ENCODE results near the gene CHN2. TPM values are rescaled to one million over a fixed set of nuclear protein-coding genes. Genes with fewer than 3 reads are reported as not detected.

The CHN2 gene
- polyA plus RNA-seq, 1 of the 3 experiments (the other 2 are of a cell fraction): 0.02 TPM

GRCh38 chr7:29379551-29379950 is 185.0 kb downstream of the CHN2 start:
- Histone ChIP-seq H3K9me3 (no peaks in the 10 kb centered on the region), H3K36me3 (replicated peaks in 1 of 2; ENCODE audit: control insufficient read depth in 1 of 2, insufficient read depth in 2 of 2, low read length in 1 of 2) (no peaks in the 10 kb centered on the region), H3K27ac (ENCODE audit: low read depth in 2 of 2, low read length in 1 of 2) (no peak overlapping the region), H3F3A (replicated peaks; ENCODE audit: insufficient read depth) (no peaks in the 10 kb centered on the region), H3K27me3 (ENCODE audit: insufficient read depth) (no peaks in the 10 kb centered on the region; the same call in 1 of the 2 replicates), H3K4me2 (no peak overlapping the region), H3K79me2 (ENCODE audit: insufficient read depth) (no peaks in the 10 kb centered on the region), H3K9me2 (no peaks in the 10 kb centered on the region), H3K9ac (no peak overlapping the region), H3K4me3 (ENCODE audit: low read depth in 2 of 2, low read length in 1 of 2) (no peak overlapping the region), H4K20me1 (ENCODE audit: insufficient read depth) (no peaks in the 10 kb centered on the region), H3K4me1 (ENCODE audit: control insufficient read depth in 1 of 2, insufficient read depth in 2 of 2, low read depth in 1 of 2, low read length in 1 of 2) (peaks cover 0 to 11% of the 10 kb centered on the region in 2 experiments; a peak in 1 of 4 replicates), H2AFZ (ENCODE audit: low read depth) (no peak overlapping the region)
- TF ChIP-seq TEAD4 (IDR thresholded peaks at IDR 0.05; ENCODE audit: borderline replicate concordance, insufficient read depth) (no peak), USF2 (IDR thresholded peaks at IDR 0.05; ENCODE audit: borderline replicate concordance, low read depth, low read length) (no peak), RFX5 (IDR thresholded peaks at IDR 0.05; ENCODE audit: low read length) (no peak), NFIC (IDR thresholded peaks at IDR 0.05; ENCODE audit: borderline replicate concordance) (no peak), CTCF (IDR thresholded peaks at IDR 0.05) (no peak), TCF12 (IDR thresholded peaks at IDR 0.05) (no peak), RAD21 (IDR thresholded peaks at IDR 0.05; ENCODE audit: low read length) (no peak), NRF1 (IDR thresholded peaks at IDR 0.05; ENCODE audit: low read depth, low read length) (no peak), GATA2 (CRISPR knock-in tag; IDR thresholded peaks at IDR 0.05) (no peak), FOSL2 (IDR thresholded peaks at IDR 0.05; ENCODE audit: borderline replicate concordance, low read depth) (no peak)
- TF ChIP-seq, protein P1, sequence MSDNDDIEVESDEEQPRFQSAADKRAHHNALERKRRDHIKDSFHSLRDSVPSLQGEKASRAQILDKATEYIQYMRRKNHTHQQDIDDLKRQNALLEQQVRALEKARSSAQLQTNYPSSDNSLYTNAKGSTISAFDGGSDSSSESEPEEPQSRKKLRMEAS (IDR thresholded peaks at IDR 0.05; ENCODE audit: low read depth): no peak
- TF ChIP-seq, protein P2, sequence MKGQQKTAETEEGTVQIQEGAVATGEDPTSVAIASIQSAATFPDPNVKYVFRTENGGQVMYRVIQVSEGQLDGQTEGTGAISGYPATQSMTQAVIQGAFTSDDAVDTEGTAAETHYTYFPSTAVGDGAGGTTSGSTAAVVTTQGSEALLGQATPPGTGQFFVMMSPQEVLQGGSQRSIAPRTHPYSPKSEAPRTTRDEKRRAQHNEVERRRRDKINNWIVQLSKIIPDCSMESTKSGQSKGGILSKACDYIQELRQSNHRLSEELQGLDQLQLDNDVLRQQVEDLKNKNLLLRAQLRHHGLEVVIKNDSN (IDR thresholded peaks at IDR 0.05; ENCODE audit: borderline replicate concordance, low read depth): no peak
- TF ChIP-seq, protein P3, sequence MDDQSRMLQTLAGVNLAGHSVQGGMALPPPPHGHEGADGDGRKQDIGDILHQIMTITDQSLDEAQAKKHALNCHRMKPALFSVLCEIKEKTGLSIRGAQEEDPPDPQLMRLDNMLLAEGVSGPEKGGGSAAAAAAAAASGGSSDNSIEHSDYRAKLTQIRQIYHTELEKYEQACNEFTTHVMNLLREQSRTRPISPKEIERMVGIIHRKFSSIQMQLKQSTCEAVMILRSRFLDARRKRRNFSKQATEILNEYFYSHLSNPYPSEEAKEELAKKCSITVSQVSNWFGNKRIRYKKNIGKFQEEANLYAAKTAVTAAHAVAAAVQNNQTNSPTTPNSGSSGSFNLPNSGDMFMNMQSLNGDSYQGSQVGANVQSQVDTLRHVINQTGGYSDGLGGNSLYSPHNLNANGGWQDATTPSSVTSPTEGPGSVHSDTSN (IDR thresholded peaks at IDR 0.05): no peak
- TF ChIP-seq, protein P4, sequence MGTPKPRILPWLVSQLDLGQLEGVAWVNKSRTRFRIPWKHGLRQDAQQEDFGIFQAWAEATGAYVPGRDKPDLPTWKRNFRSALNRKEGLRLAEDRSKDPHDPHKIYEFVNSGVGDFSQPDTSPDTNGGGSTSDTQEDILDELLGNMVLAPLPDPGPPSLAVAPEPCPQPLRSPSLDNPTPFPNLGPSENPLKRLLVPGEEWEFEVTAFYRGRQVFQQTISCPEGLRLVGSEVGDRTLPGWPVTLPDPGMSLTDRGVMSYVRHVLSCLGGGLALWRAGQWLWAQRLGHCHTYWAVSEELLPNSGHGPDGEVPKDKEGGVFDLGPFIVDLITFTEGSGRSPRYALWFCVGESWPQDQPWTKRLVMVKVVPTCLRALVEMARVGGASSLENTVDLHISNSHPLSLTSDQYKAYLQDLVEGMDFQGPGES (IDR thresholded peaks at IDR 0.05; ENCODE audit: low read depth, low read length): no peak
- WGBS (ENCODE audit: low lambda C conversion rate): 21% methylated on average over 2 of the region's 2 CpGs
- ChIA-PET POLR2A (no interaction called here), CTCF (interaction anchor here (0.6 to 1.2 kb wide), 3 partner anchors 24 to 1080 kb away, joined by 3 to 5 read pairs (median 3); no protein-coding TSS in a partner anchor)
- no peak for DNase-seq
